GM23338 (cell line): ENCODE data around the gene KLHDC9. TPM values are rescaled to one million over a fixed set of nuclear protein-coding genes. Genes with fewer than 3 reads are reported as not detected.
A peak's percentile ranks its signal among the peaks of the same experiment; 100 is the strongest.

Experiments used
- ATAC-seq: fragments of 200-7000 bp; cut with Tn5 transposase; 3 replicates; pipeline ENCODE4 v1.9.1; 2020
- DNase-seq: peaks from one replicate; pipeline ENCODE4 v3.0.0-alpha.2; 2015; ENCODE audit warnings: low spot score
- H2AFZ ChIP-seq: fragments of 200-600 bp; sonication (generic); 2 replicates; pipeline ENCODE4 v1.8.0; 2016; ENCODE audit warnings: antibody characterized with exemption, mild to moderate bottlenecking, moderate library complexity
- H3F3A ChIP-seq: fragments of 200-600 bp; sonication (generic); replicated peaks from 2 replicates; pipeline ENCODE4 v1.8.0; 2017; ENCODE audit warnings: antibody characterized with exemption, mixed run types, low read depth
- H3K27ac ChIP-seq: fragments of 200-600 bp; sonication (generic); 2 replicates; pipeline ENCODE4 v1.6.1; 2016; ENCODE audit warnings: low read depth
- H3K27me3 ChIP-seq: fragments of 200-600 bp; sonication (generic); 2 replicates; pipeline ENCODE4 v1.8.0; 2016; ENCODE audit warnings: mild to moderate bottlenecking, mixed run types, moderate library complexity; ENCODE audit not compliant: insufficient read depth
- H3K36me3 ChIP-seq: fragments of 200-600 bp; sonication (generic); 2 replicates; pipeline ENCODE4 v1.8.0; 2016; ENCODE audit warnings: mild to moderate bottlenecking; ENCODE audit not compliant: insufficient read depth
- H3K4me1 ChIP-seq: fragments of 200-600 bp; sonication (generic); 2 replicates; pipeline ENCODE4 v1.8.0; 2016; ENCODE audit warnings: mild to moderate bottlenecking, moderate library complexity; ENCODE audit not compliant: insufficient read depth
- H3K4me2 ChIP-seq: fragments of 200-600 bp; sonication (generic); 2 replicates; pipeline ENCODE4 v1.7.1; 2017; ENCODE audit warnings: mixed run types
- H3K4me3 ChIP-seq: fragments of 200-600 bp; sonication (generic); 2 replicates; pipeline ENCODE4 v1.6.1; 2016; ENCODE audit warnings: mixed run types
- H3K79me2 ChIP-seq: fragments of 200-600 bp; sonication (generic); replicated peaks from 2 replicates; pipeline ENCODE4 v1.8.0; 2017; ENCODE audit warnings: mild to moderate bottlenecking; ENCODE audit not compliant: insufficient read depth
- H3K9me2 ChIP-seq: fragments of 200-600 bp; sonication (generic); 2 replicates; pipeline ENCODE4 v1.8.0; 2017; ENCODE audit not compliant: insufficient read depth
- H4K20me1 ChIP-seq: fragments of 200-600 bp; sonication (generic); replicated peaks from 2 replicates; pipeline ENCODE4 v1.8.0; 2017; ENCODE audit warnings: mild to moderate bottlenecking; ENCODE audit not compliant: insufficient read depth
- H3K27ac Mint-ChIP-seq: 2 replicates; pipeline ENCODE4 v1.8.0; 2020; ENCODE audit warnings: inconsistent platforms, mild to moderate bottlenecking, moderate library complexity, mixed read lengths
- H3K27me3 Mint-ChIP-seq: 3 replicates; pipeline ENCODE4 v1.8.0; 2022; ENCODE audit warnings: low read depth, mild to moderate bottlenecking, moderate library complexity, mixed read lengths, inconsistent platforms; ENCODE audit not compliant: insufficient read depth, poor library complexity
- H3K36me3 Mint-ChIP-seq: 3 replicates; pipeline ENCODE4 v1.8.0; 2021; ENCODE audit warnings: low read depth, mild to moderate bottlenecking, inconsistent platforms, moderate library complexity, mixed read lengths
- H3K4me1 Mint-ChIP-seq: 3 replicates; pipeline ENCODE4 v1.8.0; 2020; ENCODE audit warnings: mild to moderate bottlenecking, inconsistent platforms, mixed read lengths
- H3K4me3 Mint-ChIP-seq: 3 replicates; pipeline ENCODE4 v1.8.0; 2021; ENCODE audit warnings: moderate library complexity, mild to moderate bottlenecking, inconsistent platforms, mixed read lengths
- H3K9me3 Mint-ChIP-seq: 3 replicates; pipeline ENCODE4 v1.8.0; 2020; ENCODE audit warnings: moderate library complexity, mild to moderate bottlenecking, inconsistent platforms, mixed read lengths
- CREB1 ChIP-seq: fragments of 250-450 bp; sonication (Bioruptor Pico); IDR thresholded peaks from 2 replicates; pipeline ENCODE4 v1.5.0; 2020; ENCODE audit warnings: low read depth, mild to moderate bottlenecking, moderate library complexity
- ETS1 ChIP-seq: IDR thresholded peaks from 2 replicates; pipeline ENCODE4 v1.6.1; 2016; ENCODE audit warnings: antibody characterized with exemption
- EZH2 ChIP-seq: fragments of 200-600 bp; sonication (generic); IDR thresholded peaks from one replicate; pipeline ENCODE4 v1.8.0; 2017; ENCODE audit warnings: antibody characterized with exemption, mild to moderate bottlenecking, low read depth; ENCODE audit not compliant: unreplicated experiment
- JUNB ChIP-seq: IDR thresholded peaks from one replicate; pipeline ENCODE4 v1.6.1; 2016; ENCODE audit warnings: antibody characterized with exemption; ENCODE audit not compliant: unreplicated experiment
- STAT1 ChIP-seq: IDR thresholded peaks from one replicate; pipeline ENCODE4 v1.6.1; 2016; ENCODE audit warnings: antibody characterized with exemption; ENCODE audit not compliant: unreplicated experiment
- ZNF114 ChIP-seq: fragments of 250-450 bp; sonication (Bioruptor Pico); IDR thresholded peaks from 2 replicates; pipeline ENCODE4 v1.5.0; 2020; ENCODE audit warnings: mild to moderate bottlenecking, moderate library complexity
- ZNF331 ChIP-seq: fragments of 250-450 bp; sonication (Bioruptor Pico); IDR thresholded peaks from 2 replicates; pipeline ENCODE4 v1.5.0; 2020; ENCODE audit warnings: low read depth, mild to moderate bottlenecking, moderate library complexity
- polyA plus RNA-seq: library from polyadenylated mRNA; unstranded; fragments of >200 nt; fragmentation: Nextera tagmentation; extraction: Ambion mirVana; gene quantifications from 2 replicates; pipeline ENCODE4 v1.2.1, GENCODE V29; 2016
- total RNA-seq: library from RNA; depleted of rRNA; stranded (reverse); fragments of >200 nt; shearing (Covaris generic); gene quantifications from 2 replicates; pipeline ENCODE4 v1.2.3, GENCODE V29; 2014
- TF ChIP-seq, protein P1 (sequence below): fragments of 250-450 bp; sonication (Bioruptor Pico); IDR thresholded peaks from 2 replicates; pipeline ENCODE4 v1.5.0; 2020; ENCODE audit warnings: mild to moderate bottlenecking, moderate library complexity
- TF ChIP-seq, protein P2 (sequence below): IDR thresholded peaks from one replicate; pipeline ENCODE4 v1.6.1; 2018; ENCODE audit warnings: antibody characterized with exemption; ENCODE audit not compliant: unreplicated experiment

The KLHDC9 gene
- total and polyA plus RNA-seq, 2 experiments from 2014 or later, result 5.6 to 6.6 TPM

DNA sequence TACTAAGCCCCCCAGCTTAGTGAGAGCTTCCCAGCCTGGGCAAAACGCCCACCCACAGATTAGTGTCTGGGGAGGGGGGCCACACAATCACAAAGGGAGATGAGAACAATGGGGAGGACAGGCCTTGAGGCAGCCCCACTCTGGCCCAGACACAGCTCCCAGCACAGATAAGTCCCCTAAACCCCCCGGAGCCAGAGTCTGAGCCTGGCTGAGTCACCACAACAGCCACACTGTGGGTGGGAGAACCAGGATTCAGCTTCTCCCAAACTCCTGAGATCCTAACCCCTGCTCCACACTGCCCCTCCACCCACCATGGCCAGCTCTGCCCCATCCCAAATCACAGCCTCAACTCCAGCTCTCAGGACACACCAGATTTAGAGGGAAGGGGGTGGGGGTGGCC is 13.0 kb upstream of the KLHDC9 start:
- peaks cover 5% of the 10 kb centered on the region; the same call in 1 of the 2 replicates for H3K9me2 ChIP-seq
- no peaks in the 10 kb centered on the region for H4K20me1 ChIP-seq
- H3K36me3 ChIP-seq, result no peaks in the 10 kb centered on the region
- H3K4me3 Mint-ChIP-seq, result no peak overlapping the region
- TF ChIP-seq ZNF114 (CRISPR knock-in tag), result no peak
- TF ChIP-seq EZH2, result no peak
- peaks cover 13% of the 10 kb centered on the region for H3K4me1 ChIP-seq
- H3K27ac Mint-ChIP-seq, result no peak overlapping the region
- peaks cover 2% of the 10 kb centered on the region; the same call in 1 of the 2 replicates for H3F3A ChIP-seq
- peaks cover 14% of the 10 kb centered on the region for H3K27me3 Mint-ChIP-seq
- ATAC-seq (no peak), DNase-seq (no peak)
- H3K79me2 ChIP-seq, result no peaks in the 10 kb centered on the region
- H3K4me1 Mint-ChIP-seq, result peaks cover 25% of the 10 kb centered on the region
- H3K9me3 Mint-ChIP-seq, result no peaks in the 10 kb centered on the region; the same call in 2 of the 3 replicates
- H2AFZ ChIP-seq, result no peak overlapping the region
- H3K27ac ChIP-seq, result no peak overlapping the region
- H3K36me3 Mint-ChIP-seq, result no peaks in the 10 kb centered on the region; the same call in 2 of the 3 replicates
- H3K4me3 ChIP-seq, result no peak overlapping the region
- H3K4me2 ChIP-seq, result no peak overlapping the region
- H3K27me3 ChIP-seq, result no peaks in the 10 kb centered on the region

DNA sequence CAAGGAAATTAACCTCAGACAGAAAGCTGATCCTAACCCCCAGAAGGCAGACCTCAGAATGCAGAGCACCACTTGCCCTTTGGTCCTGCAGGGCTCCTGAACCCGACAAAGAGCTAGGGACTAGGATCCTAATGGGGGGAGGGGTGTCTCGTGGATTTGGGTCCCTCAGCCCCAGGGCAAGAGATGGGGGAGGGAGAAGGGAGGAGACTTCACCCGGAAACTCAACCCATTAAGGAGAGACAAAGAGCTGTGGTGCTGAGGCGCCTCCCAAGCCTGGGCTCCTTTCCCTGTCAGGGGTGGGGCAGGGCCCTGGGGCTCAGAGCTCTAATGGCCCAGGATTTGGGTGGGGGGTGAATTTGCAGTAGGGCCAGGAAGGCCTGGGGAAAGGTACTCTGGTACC is 11.7 kb upstream of the KLHDC9 start:
- peaks cover 20% of the 10 kb centered on the region for H3K4me1 Mint-ChIP-seq
- no peak overlapping the region for H3K4me3 ChIP-seq
- H3K9me2 ChIP-seq, result peaks cover 5% of the 10 kb centered on the region; the same call in 1 of the 2 replicates
- H3K9me3 Mint-ChIP-seq, result no peaks in the 10 kb centered on the region; the same call in 2 of the 3 replicates
- no peaks in the 10 kb centered on the region for H3K79me2 ChIP-seq
- no peaks in the 10 kb centered on the region for H3K36me3 ChIP-seq
- no peaks in the 10 kb centered on the region for H3F3A ChIP-seq
- H3K27ac ChIP-seq, result no peak overlapping the region
- no peaks in the 10 kb centered on the region for H3K27me3 ChIP-seq
- peaks cover 7% of the 10 kb centered on the region for H3K4me1 ChIP-seq
- H3K27me3 Mint-ChIP-seq, result peaks cover 12% of the 10 kb centered on the region
- no peaks in the 10 kb centered on the region; the same call in 2 of the 3 replicates for H3K36me3 Mint-ChIP-seq
- H3K4me3 Mint-ChIP-seq, result no peak overlapping the region
- DNase-seq (peak; percentile 17), ATAC-seq (no peak; the same call in 2 of the 3 replicates)
- H4K20me1 ChIP-seq, result no peaks in the 10 kb centered on the region
- 0 out of 2 replicates have a peak overlapping the region, but pooled peaks have one; percentile 14 for H2AFZ ChIP-seq
- H3K27ac Mint-ChIP-seq, result no peak overlapping the region
- 0 out of 2 replicates have a peak overlapping the region, but pooled peaks have one; percentile 38 for H3K4me2 ChIP-seq
- no peak for TF ChIP-seq ETS1
- TF ChIP-seq EZH2, result no peak
- no peak for TF ChIP-seq CREB1 (CRISPR knock-in tag)
- no peak for TF ChIP-seq ZNF331
- TF ChIP-seq ZNF114 (CRISPR knock-in tag), result no peak
- no peak for TF ChIP-seq STAT1
- TF ChIP-seq, protein P1, sequence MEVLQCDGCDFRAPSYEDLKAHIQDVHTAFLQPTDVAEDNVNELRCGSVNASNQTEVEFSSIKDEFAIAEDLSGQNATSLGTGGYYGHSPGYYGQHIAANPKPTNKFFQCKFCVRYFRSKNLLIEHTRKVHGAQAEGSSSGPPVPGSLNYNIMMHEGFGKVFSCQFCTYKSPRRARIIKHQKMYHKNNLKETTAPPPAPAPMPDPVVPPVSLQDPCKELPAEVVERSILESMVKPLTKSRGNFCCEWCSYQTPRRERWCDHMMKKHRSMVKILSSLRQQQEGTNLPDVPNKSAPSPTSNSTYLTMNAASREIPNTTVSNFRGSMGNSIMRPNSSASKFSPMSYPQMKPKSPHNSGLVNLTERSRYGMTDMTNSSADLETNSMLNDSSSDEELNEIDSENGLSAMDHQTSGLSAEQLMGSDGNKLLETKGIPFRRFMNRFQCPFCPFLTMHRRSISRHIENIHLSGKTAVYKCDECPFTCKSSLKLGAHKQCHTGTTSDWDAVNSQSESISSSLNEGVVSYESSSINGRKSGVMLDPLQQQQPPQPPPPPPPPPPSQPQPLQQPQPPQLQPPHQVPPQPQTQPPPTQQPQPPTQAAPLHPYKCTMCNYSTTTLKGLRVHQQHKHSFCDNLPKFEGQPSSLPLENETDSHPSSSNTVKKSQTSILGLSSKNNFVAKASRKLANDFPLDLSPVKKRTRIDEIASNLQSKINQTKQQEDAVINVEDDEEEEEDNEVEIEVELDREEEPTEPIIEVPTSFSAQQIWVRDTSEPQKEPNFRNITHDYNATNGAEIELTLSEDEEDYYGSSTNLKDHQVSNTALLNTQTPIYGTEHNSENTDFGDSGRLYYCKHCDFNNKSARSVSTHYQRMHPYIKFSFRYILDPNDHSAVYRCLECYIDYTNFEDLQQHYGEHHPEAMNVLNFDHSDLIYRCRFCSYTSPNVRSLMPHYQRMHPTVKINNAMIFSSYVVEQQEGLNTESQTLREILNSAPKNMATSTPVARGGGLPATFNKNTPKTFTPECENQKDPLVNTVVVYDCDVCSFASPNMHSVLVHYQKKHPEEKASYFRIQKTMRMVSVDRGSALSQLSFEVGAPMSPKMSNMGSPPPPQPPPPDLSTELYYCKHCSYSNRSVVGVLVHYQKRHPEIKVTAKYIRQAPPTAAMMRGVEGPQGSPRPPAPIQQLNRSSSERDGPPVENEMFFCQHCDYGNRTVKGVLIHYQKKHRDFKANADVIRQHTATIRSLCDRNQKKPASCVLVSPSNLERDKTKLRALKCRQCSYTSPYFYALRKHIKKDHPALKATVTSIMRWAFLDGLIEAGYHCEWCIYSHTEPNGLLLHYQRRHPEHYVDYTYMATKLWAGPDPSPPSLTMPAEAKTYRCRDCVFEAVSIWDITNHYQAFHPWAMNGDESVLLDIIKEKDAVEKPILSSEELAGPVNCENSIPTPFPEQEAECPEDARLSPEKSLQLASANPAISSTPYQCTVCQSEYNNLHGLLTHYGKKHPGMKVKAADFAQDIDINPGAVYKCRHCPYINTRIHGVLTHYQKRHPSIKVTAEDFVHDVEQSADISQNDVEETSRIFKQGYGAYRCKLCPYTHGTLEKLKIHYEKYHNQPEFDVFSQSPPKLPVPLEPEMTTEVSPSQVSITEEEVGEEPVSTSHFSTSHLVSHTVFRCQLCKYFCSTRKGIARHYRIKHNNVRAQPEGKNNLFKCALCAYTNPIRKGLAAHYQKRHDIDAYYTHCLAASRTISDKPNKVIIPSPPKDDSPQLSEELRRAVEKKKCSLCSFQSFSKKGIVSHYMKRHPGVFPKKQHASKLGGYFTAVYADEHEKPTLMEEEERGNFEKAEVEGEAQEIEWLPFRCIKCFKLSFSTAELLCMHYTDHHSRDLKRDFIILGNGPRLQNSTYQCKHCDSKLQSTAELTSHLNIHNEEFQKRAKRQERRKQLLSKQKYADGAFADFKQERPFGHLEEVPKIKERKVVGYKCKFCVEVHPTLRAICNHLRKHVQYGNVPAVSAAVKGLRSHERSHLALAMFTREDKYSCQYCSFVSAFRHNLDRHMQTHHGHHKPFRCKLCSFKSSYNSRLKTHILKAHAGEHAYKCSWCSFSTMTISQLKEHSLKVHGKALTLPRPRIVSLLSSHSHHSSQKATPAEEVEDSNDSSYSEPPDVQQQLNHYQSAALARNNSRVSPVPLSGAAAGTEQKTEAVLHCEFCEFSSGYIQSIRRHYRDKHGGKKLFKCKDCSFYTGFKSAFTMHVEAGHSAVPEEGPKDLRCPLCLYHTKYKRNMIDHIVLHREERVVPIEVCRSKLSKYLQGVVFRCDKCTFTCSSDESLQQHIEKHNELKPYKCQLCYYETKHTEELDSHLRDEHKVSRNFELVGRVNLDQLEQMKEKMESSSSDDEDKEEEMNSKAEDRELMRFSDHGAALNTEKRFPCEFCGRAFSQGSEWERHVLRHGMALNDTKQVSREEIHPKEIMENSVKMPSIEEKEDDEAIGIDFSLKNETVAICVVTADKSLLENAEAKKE (CRISPR knock-in tag), result no peak
- no peak for TF ChIP-seq JUNB
- TF ChIP-seq, protein P2, sequence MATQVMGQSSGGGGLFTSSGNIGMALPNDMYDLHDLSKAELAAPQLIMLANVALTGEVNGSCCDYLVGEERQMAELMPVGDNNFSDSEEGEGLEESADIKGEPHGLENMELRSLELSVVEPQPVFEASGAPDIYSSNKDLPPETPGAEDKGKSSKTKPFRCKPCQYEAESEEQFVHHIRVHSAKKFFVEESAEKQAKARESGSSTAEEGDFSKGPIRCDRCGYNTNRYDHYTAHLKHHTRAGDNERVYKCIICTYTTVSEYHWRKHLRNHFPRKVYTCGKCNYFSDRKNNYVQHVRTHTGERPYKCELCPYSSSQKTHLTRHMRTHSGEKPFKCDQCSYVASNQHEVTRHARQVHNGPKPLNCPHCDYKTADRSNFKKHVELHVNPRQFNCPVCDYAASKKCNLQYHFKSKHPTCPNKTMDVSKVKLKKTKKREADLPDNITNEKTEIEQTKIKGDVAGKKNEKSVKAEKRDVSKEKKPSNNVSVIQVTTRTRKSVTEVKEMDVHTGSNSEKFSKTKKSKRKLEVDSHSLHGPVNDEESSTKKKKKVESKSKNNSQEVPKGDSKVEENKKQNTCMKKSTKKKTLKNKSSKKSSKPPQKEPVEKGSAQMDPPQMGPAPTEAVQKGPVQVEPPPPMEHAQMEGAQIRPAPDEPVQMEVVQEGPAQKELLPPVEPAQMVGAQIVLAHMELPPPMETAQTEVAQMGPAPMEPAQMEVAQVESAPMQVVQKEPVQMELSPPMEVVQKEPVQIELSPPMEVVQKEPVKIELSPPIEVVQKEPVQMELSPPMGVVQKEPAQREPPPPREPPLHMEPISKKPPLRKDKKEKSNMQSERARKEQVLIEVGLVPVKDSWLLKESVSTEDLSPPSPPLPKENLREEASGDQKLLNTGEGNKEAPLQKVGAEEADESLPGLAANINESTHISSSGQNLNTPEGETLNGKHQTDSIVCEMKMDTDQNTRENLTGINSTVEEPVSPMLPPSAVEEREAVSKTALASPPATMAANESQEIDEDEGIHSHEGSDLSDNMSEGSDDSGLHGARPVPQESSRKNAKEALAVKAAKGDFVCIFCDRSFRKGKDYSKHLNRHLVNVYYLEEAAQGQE, result no peak
